Stimulated activated naive CD8-positive, alpha-beta T cell treated with anti-CD3 and anti-CD28 coated beads, Interleukin-15, Interleukin-2, amounts not matched to agents 100 U/mL and 50 U/mL, for 24 hours (primary cell): ENCODE results near the gene CFAP206.
"Not testable (repeated sequence)": the region's sequence is repeated elsewhere in the genome, so short reads cannot be mapped to it uniquely, and the experiment has no call there.

ENCODE experiments used
- ATAC-seq: fragments of 150-1000 bp; cut with Tn5 transposase; one replicate; pipeline ENCODE4 v1.10.0; 2021
- DNase-seq: peaks from one replicate; pipeline ENCODE4 v3.0.0; 2021

The CFAP206 gene

DNA sequence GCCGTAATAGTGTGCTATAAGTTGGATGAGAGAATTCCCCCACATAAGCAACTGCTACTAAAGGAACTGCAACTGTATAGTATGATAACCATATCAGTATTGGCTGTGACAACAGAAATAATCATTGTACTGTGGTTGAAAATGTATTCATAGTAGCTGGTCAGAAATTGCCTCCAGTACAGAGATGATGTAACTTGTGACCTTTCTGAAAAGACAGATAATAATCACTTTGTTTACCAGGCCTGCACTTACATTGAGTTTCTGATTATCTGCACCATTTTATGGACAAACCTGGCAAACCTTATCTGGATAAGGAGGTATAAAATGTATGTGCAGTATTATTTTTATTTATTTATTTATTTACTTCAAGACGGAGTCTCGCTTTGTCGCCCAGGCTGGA is 19.0 kb downstream of the CFAP206 start:
- ATAC-seq (no peak), DNase-seq (no peak)

DNA sequence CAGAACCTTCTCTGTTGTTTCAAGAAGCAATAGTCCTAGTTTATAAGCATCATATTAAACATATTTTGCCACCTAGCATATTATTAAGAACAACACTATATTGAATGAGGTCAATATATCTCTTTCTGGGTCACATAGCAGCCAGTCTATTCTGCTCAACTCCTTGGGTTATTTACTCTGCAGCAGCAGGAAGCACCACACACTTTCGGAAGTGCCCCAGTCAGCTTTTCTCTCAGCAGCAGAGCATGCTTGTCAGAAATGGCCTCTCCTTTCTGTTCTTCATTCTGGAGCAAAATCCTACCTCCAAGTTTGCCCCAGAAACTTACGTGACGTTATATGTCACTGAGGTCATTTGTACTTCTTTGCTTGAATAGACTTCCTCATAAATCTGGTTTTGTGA is 22.7 kb downstream of the CFAP206 start:
- no peak for ATAC-seq
- no peak for DNase-seq

DNA sequence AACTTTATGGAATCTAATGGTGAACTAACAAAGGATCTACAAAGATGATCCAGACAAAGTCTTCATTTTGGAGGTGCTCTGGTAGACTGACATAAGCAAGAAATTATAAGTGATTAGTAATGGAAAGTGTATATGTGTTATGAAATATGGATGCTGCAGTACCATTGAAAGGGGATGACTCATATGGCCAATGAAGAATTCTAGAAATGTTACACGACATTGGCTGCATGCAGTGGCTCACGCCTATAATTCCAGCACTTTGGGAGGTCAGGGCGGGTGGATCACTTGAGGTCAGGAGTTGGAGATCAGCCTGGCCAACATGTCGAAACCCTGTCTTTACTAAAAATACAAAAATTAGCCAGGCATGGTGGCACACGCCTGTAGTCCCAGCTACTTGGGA is 23.5 kb downstream of the CFAP206 start:
- ATAC-seq, result no peak

DNA sequence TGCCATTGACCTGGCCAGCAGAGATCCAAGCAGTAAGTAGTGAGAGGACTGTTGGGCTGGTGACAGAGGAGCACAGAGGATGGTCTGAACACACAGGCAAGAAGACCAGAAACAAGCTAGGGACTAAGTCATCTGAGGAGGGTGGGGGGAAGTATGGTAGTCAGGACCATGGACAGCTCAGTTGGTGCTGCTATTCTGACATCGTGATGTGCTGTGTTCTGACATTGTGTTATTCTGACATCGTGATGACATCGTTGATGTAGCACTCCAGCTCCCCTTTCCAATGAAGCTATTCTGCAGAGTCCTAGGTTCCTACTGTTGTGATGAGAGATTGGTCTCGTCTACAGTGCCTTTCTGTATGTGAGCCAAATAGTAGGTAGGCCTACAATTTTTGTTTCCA is 28.7 kb downstream of the CFAP206 start:
- ATAC-seq (no peak), DNase-seq (peak; percentile 29)

More for the DNA sequence above, 23.5 kb downstream of the CFAP206 start:
- DNase-seq, result no peak

DNA sequence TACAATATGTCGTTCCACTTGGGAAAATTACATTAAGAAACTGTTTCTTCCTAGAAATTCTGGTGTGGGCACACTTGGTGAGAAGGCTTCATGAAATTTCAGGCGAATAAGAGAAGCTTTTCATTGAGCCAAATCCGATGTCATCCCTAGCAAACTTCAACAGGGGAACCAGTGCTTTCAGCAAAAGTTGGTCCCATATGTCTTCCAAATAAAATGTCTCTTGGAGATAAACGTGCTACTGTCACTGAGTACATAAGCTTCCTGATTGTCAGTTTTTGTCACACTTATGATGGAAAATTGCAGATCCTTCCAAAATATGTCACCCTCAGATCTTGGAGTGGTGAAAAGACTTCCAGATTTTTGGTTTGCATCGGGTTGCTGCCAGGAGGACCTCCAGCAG is 33.9 kb downstream of the CFAP206 start:
- ATAC-seq (no peak), DNase-seq (no peak)

DNA sequence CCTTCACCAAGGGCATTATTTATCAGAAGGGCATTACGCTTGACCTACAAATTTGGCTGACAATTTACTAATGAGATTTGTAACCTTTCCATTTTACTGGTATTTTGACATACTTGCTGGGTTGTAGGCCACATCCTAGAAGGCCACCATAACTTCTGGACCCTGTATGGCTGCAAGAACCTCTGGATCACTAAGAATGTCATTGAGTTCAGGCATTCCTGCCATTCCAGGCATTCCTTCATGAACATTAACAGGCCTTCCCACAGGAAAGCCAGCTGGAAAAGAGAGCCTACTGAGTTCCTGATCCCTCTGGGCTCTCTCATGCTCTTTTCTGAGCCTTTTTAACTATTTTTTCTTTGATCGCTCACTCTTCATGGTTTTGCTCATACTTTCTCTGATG is 36.6 kb downstream of the CFAP206 start:
- ATAC-seq, result no peak
- no peak for DNase-seq

DNA sequence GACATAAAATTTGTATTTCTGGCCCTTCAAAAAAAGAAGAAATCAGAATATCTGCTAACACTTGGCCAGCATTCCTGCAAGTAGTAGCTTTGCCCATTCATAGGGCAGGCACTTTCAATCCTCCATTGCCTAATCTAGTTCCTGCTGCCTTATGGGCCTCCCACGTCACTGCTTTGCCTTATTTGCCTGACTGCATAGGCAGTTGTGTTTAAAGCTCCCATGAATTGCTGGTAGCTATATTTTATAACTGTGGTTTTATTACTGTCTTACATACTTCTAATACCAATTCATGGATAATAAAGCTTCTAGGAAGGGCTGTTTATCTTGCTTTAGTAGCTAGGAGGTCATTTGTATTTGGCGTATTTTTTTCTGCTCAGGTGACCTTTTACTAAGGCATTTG is 57.3 kb downstream of the CFAP206 start:
- no peak for ATAC-seq
- no peak for DNase-seq

DNA sequence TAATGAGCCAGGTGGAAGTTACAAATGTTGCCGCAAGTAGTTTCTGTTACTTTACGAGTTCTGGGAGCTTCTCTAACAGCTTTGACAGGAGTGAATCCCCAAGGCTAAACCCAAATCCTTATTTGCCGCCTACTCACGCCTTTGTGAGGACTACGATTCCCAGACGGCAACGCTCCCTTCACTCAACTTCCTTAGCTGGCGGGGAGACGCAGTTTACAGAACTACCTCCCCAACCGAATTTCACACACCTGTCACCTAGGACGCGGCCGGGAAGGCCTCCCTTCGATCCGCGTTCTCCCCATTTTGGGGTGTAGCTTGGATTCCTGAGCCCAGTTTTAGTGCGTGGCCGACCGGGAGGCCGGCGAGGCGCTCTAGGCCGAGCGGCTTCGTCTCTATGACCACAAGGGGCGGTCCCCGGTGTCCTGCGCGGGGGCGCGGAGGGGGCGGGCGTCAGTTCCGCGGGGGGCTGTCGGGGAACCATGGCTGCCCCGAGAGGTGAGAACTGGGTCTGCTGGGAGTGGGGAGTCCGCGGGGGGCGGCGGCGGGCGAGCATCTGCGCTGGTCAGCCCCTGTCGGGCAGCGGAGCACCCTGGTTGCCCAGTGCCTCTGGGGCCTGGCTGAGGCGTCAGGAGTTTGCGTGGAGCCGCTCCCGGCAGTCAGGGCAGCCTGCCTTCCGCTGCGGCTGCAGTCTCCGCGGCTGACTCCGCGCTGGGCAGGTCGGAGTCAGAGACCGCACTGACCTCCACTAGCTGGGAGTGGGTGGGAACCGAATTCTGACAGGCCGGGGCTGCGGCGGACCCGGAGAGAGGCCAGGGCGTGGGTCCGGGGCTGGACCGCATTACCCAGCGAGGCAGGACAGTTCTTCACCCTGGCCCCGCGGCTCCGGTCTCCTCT is 65.0 kb downstream of the CFAP206 start, which contains the start of gene SLC35A1:
Gene SLC35A1 (plus strand): TSS at position 450 of the 894 bp plus-strand sequence. CDS start 30 bp downstream, at position 480.
- DNase-seq (peak; percentile 88), ATAC-seq (peak; percentile 93)

DNA sequence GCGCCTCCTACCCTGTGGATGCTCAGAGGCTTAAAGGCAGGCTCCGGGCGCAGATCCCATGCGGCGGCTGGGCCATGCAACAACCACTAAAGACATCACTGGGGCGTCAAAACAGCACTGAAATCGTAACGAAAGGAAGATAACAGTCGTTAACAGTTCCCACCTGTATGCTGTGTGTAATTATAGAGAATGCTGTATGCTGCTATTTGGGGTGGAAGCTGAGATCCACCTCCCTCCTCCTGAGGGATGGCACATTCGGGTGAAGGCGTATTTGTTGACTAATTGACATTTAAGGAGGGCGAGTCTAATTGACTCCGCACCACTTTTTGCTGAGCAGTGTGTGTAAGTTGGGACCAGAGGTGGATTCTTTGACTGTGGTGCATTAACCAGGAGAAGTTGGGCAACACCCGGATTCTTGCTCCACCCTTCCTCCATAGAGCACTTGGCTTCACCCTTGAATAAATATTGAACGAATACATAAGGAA is 65.7 kb downstream of the CFAP206 start:
- ATAC-seq, result peak; percentile 75
- no peak for DNase-seq

DNA sequence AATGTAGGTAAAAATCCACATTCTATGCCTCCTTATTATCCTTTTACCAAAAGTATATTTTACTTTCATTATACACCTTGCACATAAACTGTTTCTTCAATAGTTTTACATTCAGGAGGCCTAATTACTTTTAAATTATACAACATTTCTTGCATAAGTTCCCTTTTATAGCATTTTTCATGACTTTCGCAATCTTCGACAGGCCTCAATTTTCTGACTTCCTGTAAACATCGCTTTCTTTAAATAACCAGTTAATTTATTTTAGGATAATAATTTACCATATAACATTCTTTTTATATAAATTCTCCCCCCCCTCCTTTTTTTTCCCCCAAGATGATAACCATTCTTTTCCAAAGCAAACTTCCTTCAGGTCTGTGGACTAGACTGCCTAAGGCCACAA is 74.2 kb downstream of the CFAP206 start:
- no peak for DNase-seq
- no peak for ATAC-seq

DNA sequence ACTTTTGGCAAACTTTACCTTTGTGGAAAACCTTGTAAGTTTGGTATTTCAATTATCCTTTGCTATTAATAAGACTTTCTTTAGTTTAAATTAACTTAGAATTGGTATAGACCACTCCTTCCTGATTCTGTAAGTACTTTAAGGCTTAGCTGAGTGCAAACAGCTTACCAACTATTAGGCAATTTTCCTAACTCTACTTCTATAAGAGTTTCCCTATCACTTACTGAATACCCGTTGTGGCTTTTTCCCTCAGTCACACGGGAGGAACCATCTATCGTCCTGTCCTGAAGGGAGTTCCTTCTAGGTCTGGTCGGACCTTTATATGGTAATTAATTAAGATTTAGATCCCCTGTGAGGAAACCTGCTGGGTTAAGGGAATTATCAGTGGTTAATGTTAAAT is 74.6 kb downstream of the CFAP206 start:
- no peak for DNase-seq
- no peak for ATAC-seq

DNA sequence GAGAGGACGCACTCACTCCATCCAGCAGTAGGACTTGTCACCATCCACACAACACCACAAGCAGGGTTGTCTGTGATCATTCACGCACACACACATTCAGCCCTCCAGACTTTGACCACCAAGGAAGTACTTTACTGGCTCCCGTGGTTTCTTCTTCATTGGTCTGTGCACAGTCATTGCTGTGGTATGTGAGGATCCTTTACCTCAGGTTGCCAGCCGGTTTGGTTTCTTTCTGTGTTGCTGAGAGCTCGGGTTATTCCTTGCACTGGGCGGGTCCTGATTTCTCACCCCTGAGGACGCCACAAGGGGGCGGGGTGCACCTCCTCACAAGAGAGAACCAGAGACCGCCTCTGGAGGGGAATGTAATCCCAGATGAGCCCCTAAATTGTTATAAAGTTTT is 76.2 kb downstream of the CFAP206 start:
- ATAC-seq, result no peak
- DNase-seq, result peak; percentile 19

DNA sequence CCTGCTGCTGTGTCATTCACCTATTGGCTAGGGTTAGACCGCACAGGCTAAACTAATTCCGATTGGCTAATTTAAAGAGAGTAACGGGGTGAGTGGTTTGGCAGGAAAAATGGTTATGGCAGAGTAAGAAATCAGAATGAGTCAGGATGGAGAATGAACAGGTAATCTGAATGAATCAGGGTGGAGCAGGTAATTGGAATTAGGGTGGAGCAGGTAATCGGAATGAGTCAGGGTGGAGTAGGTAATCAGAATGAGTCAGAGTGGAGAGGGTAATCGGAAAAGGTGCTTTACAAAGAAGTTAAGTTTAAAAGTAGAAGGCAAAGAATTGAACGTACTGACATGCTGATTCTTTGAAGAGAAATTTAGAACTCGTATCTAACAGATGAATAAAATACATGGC is 76.7 kb downstream of the CFAP206 start:
- no peak for ATAC-seq
- no peak for DNase-seq

DNA sequence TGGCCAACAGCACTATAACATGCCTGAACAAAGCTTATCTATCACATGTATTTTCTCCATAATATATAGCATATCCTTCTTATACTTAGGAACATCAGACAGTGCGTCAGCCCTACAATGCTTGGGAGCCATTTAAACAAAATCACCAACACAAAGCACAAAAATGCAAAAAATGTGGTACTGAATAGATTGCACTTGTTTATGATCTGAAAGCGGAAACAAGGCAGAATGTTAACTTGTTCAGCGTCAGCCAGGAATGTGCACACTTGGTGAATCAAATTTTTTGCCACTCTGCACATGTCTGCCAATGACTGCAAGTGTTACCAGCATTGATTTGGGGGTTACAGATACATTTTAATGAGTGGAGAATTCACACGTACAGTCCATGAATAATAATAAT is 79.8 kb downstream of the CFAP206 start:
- no peak for ATAC-seq
- DNase-seq, result no peak

DNA sequence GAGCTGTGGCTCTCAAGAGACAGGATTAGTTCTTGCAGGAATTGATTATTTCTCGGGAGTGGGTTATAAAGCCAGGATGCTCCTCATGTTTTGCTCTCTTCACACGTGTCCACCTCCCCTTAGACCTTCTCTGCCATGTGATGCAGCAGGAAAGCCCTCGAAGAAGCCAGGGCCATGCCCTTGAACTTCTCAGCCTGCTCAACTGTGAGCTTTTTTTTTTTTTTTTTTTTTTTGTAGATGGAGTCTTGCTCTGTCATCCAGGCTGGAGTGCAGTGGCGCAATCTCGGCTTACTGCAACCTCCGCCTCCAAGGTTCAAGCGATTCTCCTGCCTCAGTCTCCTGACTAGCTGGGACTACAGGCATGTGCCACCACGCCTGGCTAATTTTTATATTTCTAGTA is 81.6 kb downstream of the CFAP206 start:
- not testable (repeated sequence) for DNase-seq, ATAC-seq

DNA sequence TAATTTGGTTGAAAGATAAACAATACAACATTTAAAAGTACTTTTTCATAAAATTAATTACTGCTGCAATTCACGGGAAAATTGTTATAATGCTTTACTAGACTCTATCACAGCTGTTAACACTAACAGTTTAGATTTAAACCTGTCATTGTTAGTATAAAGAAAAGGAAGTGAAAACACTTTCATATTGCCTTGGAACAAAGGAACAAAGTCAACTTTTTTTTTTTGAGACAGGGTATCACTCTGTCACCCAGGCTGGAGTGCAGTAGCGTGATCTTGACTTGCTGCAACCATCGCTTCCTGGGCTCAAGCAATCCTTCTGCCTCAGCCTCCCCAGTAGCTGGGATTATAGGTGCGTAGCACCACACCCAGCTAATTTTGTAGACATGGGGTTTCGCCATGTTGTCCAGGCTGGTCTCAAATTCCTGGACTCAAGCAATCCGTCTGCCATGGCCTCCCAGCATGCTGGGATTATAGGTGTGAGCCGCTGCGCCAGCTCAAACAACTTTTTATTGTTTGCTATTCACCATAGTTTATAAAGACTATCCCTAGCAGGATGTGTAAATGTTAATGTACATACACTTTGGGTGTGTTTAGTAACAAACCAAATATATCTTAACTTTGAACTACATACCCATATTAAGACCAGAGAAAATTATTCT is 87.1 kb downstream of the CFAP206 start:
- DNase-seq, result no peak
- ATAC-seq, result no peak

DNA sequence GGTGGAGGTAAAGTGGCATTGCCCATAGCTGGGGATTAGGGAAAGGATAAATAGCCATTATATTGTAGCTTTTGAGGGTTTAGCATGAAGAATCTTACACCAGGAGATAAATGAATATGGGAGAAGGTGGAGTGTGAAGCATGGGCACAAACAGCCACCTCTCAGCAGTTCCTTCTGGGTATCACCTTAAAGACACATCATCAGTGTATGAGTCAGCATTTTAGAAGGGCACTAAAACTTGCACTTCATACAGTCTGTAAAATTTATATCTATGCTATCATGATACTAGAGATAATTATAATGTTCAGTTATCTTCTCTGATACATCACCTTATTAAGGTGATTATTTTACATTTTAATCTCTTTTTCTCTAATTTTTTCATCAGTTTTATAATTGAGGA is 90.3 kb downstream of the CFAP206 start:
- DNase-seq (no peak), ATAC-seq (peak; percentile 61)

DNA sequence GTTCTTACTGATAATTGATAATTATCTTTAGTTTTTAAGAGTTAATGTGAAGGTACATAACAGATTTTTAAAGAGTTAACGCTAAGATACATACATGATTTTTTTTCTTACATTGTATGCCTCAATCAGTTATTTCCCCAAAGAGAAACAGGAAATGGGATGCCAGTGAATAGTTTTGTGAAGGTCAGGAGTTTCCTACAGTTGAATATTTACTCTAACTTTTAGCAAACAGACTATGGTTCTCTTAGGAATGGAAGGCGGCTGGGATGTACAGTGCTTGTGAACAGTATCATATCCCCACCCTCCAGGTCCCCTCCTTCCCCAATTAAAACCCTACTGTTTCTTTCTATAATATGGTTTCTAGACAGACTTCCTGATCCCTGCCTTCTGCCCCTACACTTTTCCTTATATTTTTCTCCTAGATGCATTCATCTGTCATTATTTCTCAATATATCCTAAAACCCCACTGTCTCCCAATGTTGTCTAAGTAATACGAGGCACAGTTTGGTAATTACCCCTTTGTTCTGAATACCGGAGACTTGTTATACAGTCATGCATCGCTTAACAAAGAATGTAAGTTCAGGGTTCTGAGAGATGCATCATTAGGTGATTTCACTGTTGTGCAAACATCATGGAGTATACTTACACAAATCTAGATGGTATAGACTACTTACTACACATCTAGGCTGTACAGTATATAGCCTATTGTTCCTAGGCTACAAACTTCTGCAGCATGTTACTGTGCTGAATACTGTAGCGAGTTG is 94.2 kb downstream of the CFAP206 start:
- ATAC-seq, result no peak
- DNase-seq, result no peak

DNA sequence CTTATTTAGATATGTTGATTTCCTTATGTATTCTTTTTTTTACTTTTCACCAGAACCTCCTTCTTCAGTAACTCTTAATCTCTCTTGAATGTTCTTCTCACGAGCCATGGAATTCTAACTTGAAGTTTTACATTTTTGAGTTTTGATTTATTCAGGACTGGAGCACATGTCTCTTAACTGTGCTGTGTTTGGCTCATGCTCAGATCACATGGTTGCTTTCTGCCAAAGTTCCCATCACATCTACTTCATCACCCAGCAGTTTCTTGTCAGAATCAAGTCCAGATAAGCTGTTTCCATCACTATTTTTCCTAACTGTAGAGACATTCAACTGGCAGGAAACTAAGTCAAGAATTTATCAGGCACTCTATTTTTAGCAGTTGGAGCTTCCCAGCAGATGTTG is 96.7 kb downstream of the CFAP206 start:
- ATAC-seq (no peak), DNase-seq (no peak)
